PC-3 (cell line): ENCODE measurements around the gene ST8SIA2.

Experiments
- CTCF ChIP-seq: fragments of 300-600 bp; sonication (generic); conservative IDR thresholded peaks from 2 replicates; pipeline ENCODE4 v1.5.1; 2017; ENCODE audit warnings: antibody characterized with exemption, low read depth, mild to moderate bottlenecking, low read length
- EZH2phosphoT487 ChIP-seq: fragments of 300-600 bp; sonication (generic); IDR thresholded peaks from 2 replicates; pipeline ENCODE4 v1.6.1; 2018; ENCODE audit warnings: mild to moderate bottlenecking, antibody characterized with exemption, low read length, borderline replicate concordance

GRCh38 chr15:92409521-92409920 lies 15.8 kb downstream of the ST8SIA2 start:
- TF ChIP-seq CTCF (no peak), EZH2phosphoT487 (no peak)
